ENCODE results near the gene PGGT1B. TPM values are rescaled to one million over a fixed set of nuclear protein-coding genes. Genes with fewer than 3 reads are reported as not detected.

PGGT1B gene
- total and polyA plus RNA-seq, 9 of the 15 experiments (the other 6 are each of a cell fraction or from before 2014, with no cell fraction given) = 5.3 to 33.7 (median 19.8) TPM

DNA sequence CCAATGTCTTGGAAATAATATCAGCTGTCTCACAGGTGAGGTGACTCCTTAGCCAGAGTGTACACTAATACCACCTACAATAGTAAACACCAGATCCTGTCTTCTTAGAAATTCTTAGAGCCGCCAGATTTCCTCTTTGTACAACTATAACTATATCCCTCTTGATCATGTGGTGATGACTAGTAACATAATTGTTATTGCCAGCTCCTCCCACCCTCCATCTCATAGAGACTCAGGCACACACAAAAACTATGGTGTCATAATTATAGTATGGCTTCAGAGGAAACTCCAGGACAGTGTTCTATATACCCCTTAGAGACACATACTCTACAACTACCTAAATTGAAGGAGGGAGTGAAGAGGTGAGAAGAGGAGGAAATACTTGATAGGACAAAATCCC, 33.1 kb downstream of the PGGT1B start (continued):
- TF ChIP-seq, protein P1, sequence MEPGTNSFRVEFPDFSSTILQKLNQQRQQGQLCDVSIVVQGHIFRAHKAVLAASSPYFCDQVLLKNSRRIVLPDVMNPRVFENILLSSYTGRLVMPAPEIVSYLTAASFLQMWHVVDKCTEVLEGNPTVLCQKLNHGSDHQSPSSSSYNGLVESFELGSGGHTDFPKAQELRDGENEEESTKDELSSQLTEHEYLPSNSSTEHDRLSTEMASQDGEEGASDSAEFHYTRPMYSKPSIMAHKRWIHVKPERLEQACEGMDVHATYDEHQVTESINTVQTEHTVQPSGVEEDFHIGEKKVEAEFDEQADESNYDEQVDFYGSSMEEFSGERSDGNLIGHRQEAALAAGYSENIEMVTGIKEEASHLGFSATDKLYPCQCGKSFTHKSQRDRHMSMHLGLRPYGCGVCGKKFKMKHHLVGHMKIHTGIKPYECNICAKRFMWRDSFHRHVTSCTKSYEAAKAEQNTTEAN (CRISPR knock-in tag; IDR thresholded peaks at IDR 0.05) = no peak
- no peak for TF ChIP-seq POLR2A (conservative IDR thresholded peaks at IDR 0.05)
- no peak for TF ChIP-seq THAP12 (CRISPR knock-in tag; IDR thresholded peaks at IDR 0.05)
- TF ChIP-seq ZNF445 (CRISPR knock-in tag; IDR thresholded peaks at IDR 0.05; ENCODE audit: low read depth) = no peak
- TF ChIP-seq SRSF1 (IDR thresholded peaks at IDR 0.05; ENCODE audit: low read depth, low read length) = no peak
- TF ChIP-seq CCAR2 (IDR thresholded peaks at IDR 0.05; ENCODE audit: low read depth, low read length) = no peak
- TF ChIP-seq CREM (IDR thresholded peaks at IDR 0.05; ENCODE audit: low read depth) = no peak
- no peak for TF ChIP-seq CEBPB (tag; IDR thresholded peaks at IDR 0.05)
- no peak for TF ChIP-seq RAD51 (IDR thresholded peaks at IDR 0.05; ENCODE audit: borderline replicate concordance, low read depth)
- no peak for TF ChIP-seq BCL6 (CRISPR knock-in tag; IDR thresholded peaks at IDR 0.05)
- TF ChIP-seq ZNF644 (tag; IDR thresholded peaks at IDR 0.05; ENCODE audit: low read depth) = no peak
